Fibroblast of skin of right biceps (primary cell): ENCODE measurements around the gene SEPTIN10.
A peak's percentile ranks its signal among the peaks of the same experiment; 100 is the strongest.
"Not testable (repeated sequence)": the region's sequence is repeated elsewhere in the genome, so short reads cannot be mapped to it uniquely, and the experiment has no call there.

ENCODE experiments used
- DNase-seq: peaks from one replicate; pipeline ENCODE4 v3.0.0-alpha.2; 2013

Gene SEPTIN10

GRCh38 chr2:109633284-109633961, 19.7 kb upstream of the SEPTIN10 start:
- DNase-seq: no peak

- DNase-seq: no peak
Measured at GRCh38 chr2:109632158-109632789, 18.5 kb upstream of the SEPTIN10 start.

GRCh38 chr2:109631741-109632140, 18.0 kb upstream of the SEPTIN10 start:
- no peak for DNase-seq

GRCh38 chr2:109630441-109631430, 17.0 kb upstream of the SEPTIN10 start:
- DNase-seq: no peak

GRCh38 chr2:109629867-109630266, 16.1 kb upstream of the SEPTIN10 start:
- no peak for DNase-seq

- DNase-seq: not testable (repeated sequence)
Measured at GRCh38 chr2:109628321-109628720, 14.6 kb upstream of the SEPTIN10 start.

- DNase-seq: no peak
Measured at GRCh38 chr2:109624339-109624738, 10.6 kb upstream of the SEPTIN10 start.

GRCh38 chr2:109623923-109624322, 10.2 kb upstream of the SEPTIN10 start:
- DNase-seq: no peak

- no peak for DNase-seq
Measured at GRCh38 chr2:109623297-109623696, 9.5 kb upstream of the SEPTIN10 start.

- DNase-seq: no peak
Measured at GRCh38 chr2:109619032-109619615, 5.4 kb upstream of the SEPTIN10 start.

GRCh38 chr2:109616184-109616583, 2.4 kb upstream of the SEPTIN10 start:
- DNase-seq: no peak

- no peak for DNase-seq
Measured at GRCh38 chr2:109615637-109616144, 1.9 kb upstream of the SEPTIN10 start.

- peak; percentile 17 for DNase-seq
Measured at GRCh38 chr2:109614715-109615636, 1.2 kb upstream of the SEPTIN10 start.

- peak; percentile 66 for DNase-seq
Measured at GRCh38 chr2:109613081-109613921, 465 bp downstream of the SEPTIN10 start.

- peak; percentile 78 for DNase-seq
Measured at GRCh38 chr2:109611467-109612095, 2.2 kb downstream of the SEPTIN10 start.

- peak; percentile 83 for DNase-seq
Measured at GRCh38 chr2:109609352-109610024, 4.3 kb downstream of the SEPTIN10 start.

- peak; percentile 55 for DNase-seq
Measured at GRCh38 chr2:109607766-109608165, 6.0 kb downstream of the SEPTIN10 start.

- DNase-seq: peak; percentile 65
Measured at GRCh38 chr2:109604597-109604996, 9.2 kb downstream of the SEPTIN10 start.

GRCh38 chr2:109602617-109603188, 11.1 kb downstream of the SEPTIN10 start:
- DNase-seq: no peak
